Duodenal mucosa (tissue), 2 donors: ENCODE results near the gene IRF2.

Experiments
- H3K27ac ChIP-seq: one replicate; pipeline ENCODE4 v1.7.0; 2013; ENCODE audit warnings: low read depth, low read length
- H3K27me3 ChIP-seq, 2 donors: one replicate each; pipeline ENCODE4 v1.7.0; 2013; ENCODE audit warnings: low read length in 2 of 2, control low read depth in 1 of 2; ENCODE audit not compliant: insufficient read depth in 2 of 2, control insufficient read depth in 1 of 2
- H3K36me3 ChIP-seq, 2 donors: one replicate each; pipeline ENCODE4 v1.7.0; 2013; ENCODE audit warnings: low read length in 2 of 2, control low read depth in 1 of 2; ENCODE audit not compliant: insufficient read depth in 2 of 2, control insufficient read depth in 1 of 2
- H3K4me1 ChIP-seq, 2 donors: one replicate each; pipeline ENCODE4 v1.7.0; 2013; ENCODE audit warnings: low read length in 2 of 2, control low read depth in 1 of 2; ENCODE audit not compliant: insufficient read depth in 2 of 2, control insufficient read depth in 1 of 2
- H3K4me3 ChIP-seq, 2 donors: one replicate each; pipeline ENCODE4 v1.7.0; 2013; ENCODE audit warnings: low read length in 2 of 2, low read depth in 1 of 2
- H3K9ac ChIP-seq, 2 donors: one replicate each; pipeline ENCODE4 v1.7.0; 2013; ENCODE audit warnings: low read length in 2 of 2, low read depth in 1 of 2
- H3K9me3 ChIP-seq, 2 donors: one replicate each; pipeline ENCODE4 v1.7.0; 2013; ENCODE audit warnings: low read length in 2 of 2, control low read depth in 1 of 2; ENCODE audit not compliant: control insufficient read depth in 1 of 2

Gene IRF2

GRCh38 chr4:184361443-184361842 lies 112.9 kb downstream of the IRF2 start:
- no peaks in the 10 kb centered on the region for H3K9me3 ChIP-seq
- no peaks in the 10 kb centered on the region for H3K36me3 ChIP-seq
- H3K27ac ChIP-seq: no peak overlapping the region
- H3K4me1 ChIP-seq: peaks cover 8 to 14% of the 10 kb centered on the region in 2 donors
- H3K9ac ChIP-seq: no peak overlapping the region
- H3K27me3 ChIP-seq: no peaks in the 10 kb centered on the region
- H3K4me3 ChIP-seq: no peak overlapping the region

- Histone ChIP-seq H3K36me3 (no peaks in the 10 kb centered on the region), H3K4me1 (peaks cover 13 to 22% of the 10 kb centered on the region in 2 donors), H3K9me3 (no peaks in the 10 kb centered on the region), H3K27ac (no peak overlapping the region), H3K27me3 (no peaks in the 10 kb centered on the region), H3K4me3 (no peak overlapping the region), H3K9ac (no peak overlapping the region)
Observed at GRCh38 chr4:184359888-184360287, 114.5 kb downstream of the IRF2 start.

- Histone ChIP-seq H3K36me3 (no peaks in the 10 kb centered on the region), H3K27me3 (no peaks in the 10 kb centered on the region), H3K4me1 (peaks cover 6 to 12% of the 10 kb centered on the region in 2 donors), H3K27ac (no peak overlapping the region), H3K9ac (no peak overlapping the region), H3K9me3 (no peaks in the 10 kb centered on the region), H3K4me3 (no peak overlapping the region)
Observed at GRCh38 chr4:184358521-184359232, 115.7 kb downstream of the IRF2 start.

GRCh38 chr4:184357772-184358171 lies 116.6 kb downstream of the IRF2 start:
- Histone ChIP-seq H3K27ac (no peak overlapping the region), H3K36me3 (no peaks in the 10 kb centered on the region), H3K4me3 (no peak overlapping the region), H3K9me3 (no peaks in the 10 kb centered on the region), H3K4me1 (peaks cover 6 to 12% of the 10 kb centered on the region in 2 donors), H3K27me3 (no peaks in the 10 kb centered on the region), H3K9ac (no peak overlapping the region)

- no peaks in the 10 kb centered on the region for H3K27me3 ChIP-seq
- no peak overlapping the region for H3K27ac ChIP-seq
- H3K36me3 ChIP-seq: no peaks in the 10 kb centered on the region
- H3K9ac ChIP-seq: no peak overlapping the region
- H3K9me3 ChIP-seq: no peaks in the 10 kb centered on the region
- no peak overlapping the region for H3K4me3 ChIP-seq
- H3K4me1 ChIP-seq: peaks cover 6 to 13% of the 10 kb centered on the region in 2 donors
Observed at GRCh38 chr4:184357165-184357564, 117.2 kb downstream of the IRF2 start.

GRCh38 chr4:184356366-184356765 lies 118.0 kb downstream of the IRF2 start:
- no peaks in the 10 kb centered on the region for H3K27me3 ChIP-seq
- H3K9me3 ChIP-seq: no peaks in the 10 kb centered on the region
- no peak overlapping the region for H3K4me3 ChIP-seq
- H3K27ac ChIP-seq: no peak overlapping the region
- H3K9ac ChIP-seq: no peak overlapping the region
- H3K36me3 ChIP-seq: no peaks in the 10 kb centered on the region
- peaks cover 10 to 21% of the 10 kb centered on the region in 2 donors for H3K4me1 ChIP-seq

GRCh38 chr4:184355857-184356256 lies 118.5 kb downstream of the IRF2 start:
- H3K27ac ChIP-seq: no peak overlapping the region

GRCh38 chr4:184355111-184355604 lies 119.2 kb downstream of the IRF2 start:
- peak overlapping the region; percentile 46 for H3K27ac ChIP-seq
- H3K9ac ChIP-seq: peak overlapping the region; percentile 14 to 16
- H3K36me3 ChIP-seq: no peaks in the 10 kb centered on the region
- peaks cover 15 to 27% of the 10 kb centered on the region in 2 donors for H3K4me1 ChIP-seq
- no peaks in the 10 kb centered on the region for H3K9me3 ChIP-seq
- no peak overlapping the region for H3K4me3 ChIP-seq
- H3K27me3 ChIP-seq: no peaks in the 10 kb centered on the region

More at GRCh38 chr4:184355857-184356256, 118.5 kb downstream of the IRF2 start:
- no peaks in the 10 kb centered on the region for H3K36me3 ChIP-seq
- H3K9me3 ChIP-seq: no peaks in the 10 kb centered on the region
- no peak overlapping the region for H3K9ac ChIP-seq
- no peak overlapping the region for H3K4me3 ChIP-seq
- H3K27me3 ChIP-seq: no peaks in the 10 kb centered on the region
- H3K4me1 ChIP-seq: peaks cover 10 to 22% of the 10 kb centered on the region in 2 donors

- Histone ChIP-seq H3K9me3 (no peaks in the 10 kb centered on the region), H3K4me3 (no peak overlapping the region), H3K27ac (no peak overlapping the region), H3K36me3 (no peaks in the 10 kb centered on the region), H3K4me1 (peaks cover 37 to 50% of the 10 kb centered on the region in 2 donors), H3K27me3 (no peaks in the 10 kb centered on the region), H3K9ac (no peak overlapping the region)
Observed at GRCh38 chr4:184352891-184353290, 121.5 kb downstream of the IRF2 start.

- no peak overlapping the region for H3K9ac ChIP-seq
- no peaks in the 10 kb centered on the region for H3K36me3 ChIP-seq
- no peaks in the 10 kb centered on the region for H3K27me3 ChIP-seq
- H3K4me1 ChIP-seq: peaks cover 48 to 58% of the 10 kb centered on the region in 2 donors
- H3K27ac ChIP-seq: no peak overlapping the region
- no peak overlapping the region for H3K4me3 ChIP-seq
- no peaks in the 10 kb centered on the region for H3K9me3 ChIP-seq
Observed at GRCh38 chr4:184351560-184352451, 122.5 kb downstream of the IRF2 start.
